CD4-positive, alpha-beta T cell treated with Interferon alpha-2 for 1 hour (primary cell): ENCODE results near the gene SUMO1.
"Not testable (repeated sequence)": the region's sequence is repeated elsewhere in the genome, so short reads cannot be mapped to it uniquely, and the experiment has no call there.

ENCODE experiments used
- DNase-seq, 2 donors: peaks; one replicate each; pipeline ENCODE4 v3.0.0-alpha.2; 2020 to 2022

Gene SUMO1

GRCh38 chr2:202238234-202239197 lies at the start of gene SUMO1:
Gene SUMO1, minus strand, starts transcription at chr2:202238597. Its CDS starts 146 bp downstream, at chr2:202238451.
- DNase-seq = peak; percentile 92 to 93

DNA sequence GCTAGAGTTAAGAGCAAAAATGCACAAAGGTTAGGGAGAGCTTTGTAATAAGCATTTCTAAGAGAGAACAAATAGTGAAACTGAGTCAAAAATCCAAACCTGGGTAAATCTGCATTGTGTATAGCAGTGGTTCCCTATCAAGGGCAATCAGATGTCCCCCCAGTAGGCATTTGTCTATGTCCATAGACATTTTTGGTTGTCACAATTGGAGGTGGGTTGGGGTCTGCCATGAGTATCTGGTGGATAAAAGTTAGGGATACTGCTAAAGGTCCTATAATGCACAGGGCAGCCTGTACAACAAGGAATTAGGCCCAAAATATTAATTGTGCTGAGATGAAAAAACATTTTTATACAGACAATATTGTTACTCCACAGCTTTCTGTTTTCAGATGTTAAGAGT lies 48.2 kb upstream of the SUMO1 start:
- no peak for DNase-seq

GRCh38 chr2:202278944-202279343 lies 40.5 kb upstream of the SUMO1 start:
- peak in 1 of 2 donors; percentile 32 for DNase-seq

- no peak for DNase-seq
Observed at GRCh38 chr2:202278036-202278760, 39.8 kb upstream of the SUMO1 start.

- DNase-seq = not testable (repeated sequence)
Observed at GRCh38 chr2:202276078-202276720, 37.8 kb upstream of the SUMO1 start.

DNA sequence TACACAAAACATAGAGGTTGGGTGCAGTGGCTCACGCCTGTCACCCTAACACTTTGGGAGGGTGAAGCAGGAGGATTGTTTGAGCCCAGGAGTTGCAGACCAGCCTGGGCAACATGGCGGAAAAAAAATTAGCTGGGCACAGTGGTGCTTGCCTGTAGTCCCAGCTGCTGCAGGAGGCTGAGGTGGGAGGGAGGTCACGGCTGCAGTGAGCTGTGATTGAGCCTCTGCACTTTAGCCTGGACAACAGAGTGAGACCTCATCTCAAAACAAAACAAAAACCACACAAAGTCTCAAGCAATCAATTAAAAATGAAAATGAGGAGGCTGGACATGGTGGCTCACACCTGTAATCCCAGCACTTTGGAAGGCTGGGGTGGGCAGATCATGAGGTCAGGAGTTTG lies 32.1 kb upstream of the SUMO1 start:
- no peak for DNase-seq

DNA sequence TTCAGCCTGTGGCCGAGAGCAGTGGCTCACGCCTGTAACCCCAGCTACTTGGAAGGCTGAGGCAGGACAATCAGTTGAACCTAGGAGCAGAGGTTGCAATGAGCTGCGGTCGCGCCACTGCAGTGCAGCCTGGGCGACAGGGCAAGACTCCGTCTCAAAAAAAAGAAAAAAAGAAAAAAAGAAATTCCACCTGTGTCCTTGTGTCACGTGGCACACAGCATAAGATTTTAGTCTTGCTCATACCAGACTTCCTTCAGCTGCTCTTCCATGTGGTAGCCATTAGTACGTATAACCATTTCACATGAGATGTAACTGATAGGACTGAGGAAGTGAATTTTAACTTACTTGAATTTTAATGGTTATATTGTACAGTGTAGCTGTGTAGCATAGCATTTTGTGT lies 31.2 kb upstream of the SUMO1 start:
- peak in 1 of 2 donors; percentile 49 for DNase-seq

DNA sequence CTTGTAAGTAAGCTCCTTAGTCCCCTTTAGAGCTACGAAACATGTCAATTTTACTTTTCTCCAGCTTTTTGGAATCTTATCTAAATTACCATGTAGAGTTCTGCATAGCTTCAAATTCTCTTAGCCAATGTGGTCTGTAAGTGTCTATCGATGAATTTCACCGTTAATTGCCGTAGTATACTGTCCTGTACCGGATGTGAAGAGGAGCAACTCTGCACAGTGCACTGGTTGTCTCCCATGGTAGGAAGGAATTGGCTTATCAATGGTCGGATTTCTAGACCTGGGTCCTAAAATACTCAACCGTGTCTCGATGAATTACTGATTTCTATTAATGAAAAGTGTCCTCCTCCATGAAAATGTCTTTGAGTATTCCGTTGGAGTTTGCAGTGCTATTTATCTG lies 29.1 kb upstream of the SUMO1 start:
- DNase-seq = peak in 1 of 2 donors; percentile 41

- peak; percentile 92 to 95 for DNase-seq
Observed at GRCh38 chr2:202265467-202266277, 27.3 kb upstream of the SUMO1 start, which contains the start of gene NOP58. Gene NOP58, plus strand, starts transcription at chr2:202265763. Its CDS starts 179 bp downstream, at chr2:202265942.

DNA sequence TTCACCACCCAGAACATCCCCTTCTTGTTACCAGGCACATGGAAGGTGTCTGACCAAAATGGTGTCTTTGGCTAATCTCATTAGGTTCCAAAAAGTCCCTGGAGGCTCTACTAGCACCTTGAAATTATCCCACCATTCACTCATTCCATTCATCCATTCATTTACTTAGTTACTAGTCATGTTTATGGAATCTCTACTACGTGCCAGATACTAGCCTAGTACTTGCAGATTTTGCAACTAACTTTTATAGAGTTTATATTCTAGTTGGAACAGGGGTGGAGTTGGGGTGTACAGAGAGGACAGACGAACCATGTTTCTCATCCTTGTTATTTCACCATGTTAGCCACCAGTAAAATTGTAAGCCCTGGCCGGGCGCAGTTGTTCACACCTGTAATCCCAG lies 23.1 kb upstream of the SUMO1 start:
- no peak for DNase-seq

DNA sequence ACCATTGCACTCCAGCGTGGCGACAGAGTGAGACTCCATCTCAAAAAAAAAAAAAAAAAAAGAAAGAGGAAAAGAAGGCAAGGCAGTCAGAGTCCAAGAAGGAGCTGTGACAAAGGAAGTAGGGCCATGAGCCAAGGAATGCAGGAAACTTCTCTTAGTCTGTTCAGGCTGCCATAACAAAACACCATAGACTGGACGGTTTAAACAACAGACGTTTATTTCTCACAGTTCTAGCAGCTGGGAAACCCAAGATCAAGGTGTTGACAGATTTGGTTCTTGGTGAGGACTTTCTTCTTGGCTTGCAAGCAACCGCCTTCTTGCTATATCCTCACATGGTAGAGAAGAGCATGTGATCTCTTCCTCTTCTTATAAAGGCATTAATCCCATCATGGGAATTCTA lies 13.1 kb upstream of the SUMO1 start:
- no peak for DNase-seq

- DNase-seq = no peak
Observed at GRCh38 chr2:202249521-202250253, 11.3 kb upstream of the SUMO1 start.

DNA sequence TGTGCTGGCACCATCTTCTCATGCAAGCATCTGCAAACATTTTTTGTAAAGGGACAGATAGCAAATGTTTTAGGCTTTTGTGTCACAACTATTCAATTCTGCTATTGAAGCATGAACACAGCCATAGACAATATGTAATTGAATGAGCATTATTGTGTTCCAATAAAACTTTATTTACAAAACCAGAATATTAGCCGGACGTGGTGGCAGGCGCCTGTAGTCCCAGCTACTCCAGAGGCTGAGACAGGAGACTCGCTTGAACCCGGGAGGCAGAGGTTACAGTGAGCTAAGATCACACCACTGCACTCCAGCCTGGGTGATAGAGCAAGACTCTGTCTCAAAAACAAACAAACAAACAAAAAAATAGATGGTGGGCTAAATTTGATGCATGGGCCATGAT lies 9.3 kb upstream of the SUMO1 start:
- not testable (repeated sequence) for DNase-seq

GRCh38 chr2:202237787-202238233 lies 587 bp downstream of the SUMO1 start:
- DNase-seq = peak in 1 of 2 donors; percentile 20

GRCh38 chr2:202221873-202222272 lies 16.5 kb downstream of the SUMO1 start:
- no peak for DNase-seq

DNA sequence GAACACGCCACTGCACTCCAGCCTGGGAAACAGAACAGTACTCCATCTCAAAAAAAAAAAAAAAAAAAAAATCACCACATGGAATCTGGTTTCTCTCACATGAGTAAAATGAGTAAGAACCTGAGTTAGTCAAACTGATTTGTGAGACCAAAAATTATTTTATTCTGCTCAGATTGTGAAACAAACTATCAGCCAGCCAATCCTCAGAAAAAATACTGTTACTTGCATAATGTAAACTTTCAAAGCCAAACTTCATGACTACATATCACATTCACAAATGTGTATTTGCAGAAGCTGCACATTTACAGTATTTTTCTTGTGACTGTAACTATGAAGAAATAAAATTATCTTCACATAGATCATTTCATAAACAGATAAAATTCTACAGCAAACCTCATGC lies 23.2 kb downstream of the SUMO1 start:
- DNase-seq = no peak

GRCh38 chr2:202208526-202208925 lies 29.9 kb downstream of the SUMO1 start:
- DNase-seq = no peak

GRCh38 chr2:202204855-202205254 lies 33.5 kb downstream of the SUMO1 start:
- DNase-seq = no peak

DNA sequence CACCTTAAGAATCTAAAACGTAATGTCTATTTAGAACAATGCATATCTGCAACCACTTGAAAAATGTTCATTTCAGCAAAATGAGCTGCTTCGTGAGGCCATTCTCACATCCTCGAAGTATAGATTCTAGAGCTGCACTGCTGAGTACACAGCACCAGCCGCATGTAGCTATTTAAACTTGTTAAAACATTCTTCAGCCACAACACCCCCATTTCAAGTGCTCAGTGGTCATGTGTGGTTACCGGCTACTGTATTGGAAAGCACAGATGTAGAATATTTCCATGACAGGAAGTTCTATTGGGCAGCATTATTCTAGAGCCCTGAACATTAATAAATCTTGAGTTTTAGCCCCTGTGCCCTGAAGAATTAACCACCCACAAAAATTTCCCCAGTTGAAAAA lies 35.0 kb downstream of the SUMO1 start:
- no peak for DNase-seq

GRCh38 chr2:202201220-202202160 lies 36.9 kb downstream of the SUMO1 start:
- no peak for DNase-seq
